Right renal pelvis (tissue), 4 donors: ENCODE data around the gene KRT32. TPM values are rescaled to one million over a fixed set of nuclear protein-coding genes. Genes with fewer than 3 reads are reported as not detected.

Source experiments
- DNase-seq, 4 donors: peaks; one replicate each; pipeline ENCODE4 v3.0.0-alpha.2; 2013; ENCODE audit warnings: low read depth in 4 of 4, low spot score in 3 of 4, missing footprints in 1 of 4
- polyA plus RNA-seq, 4 donors: library from polyadenylated mRNA; unstranded; fragments of 120-200 nt; gene quantifications; one replicate each; pipeline ENCODE4 v1.2.1, GENCODE V29; 2013; ENCODE audit not compliant: insufficient read length in 4 of 4

KRT32 gene
- polyA plus RNA-seq, 4 donors = not detected

DNA sequence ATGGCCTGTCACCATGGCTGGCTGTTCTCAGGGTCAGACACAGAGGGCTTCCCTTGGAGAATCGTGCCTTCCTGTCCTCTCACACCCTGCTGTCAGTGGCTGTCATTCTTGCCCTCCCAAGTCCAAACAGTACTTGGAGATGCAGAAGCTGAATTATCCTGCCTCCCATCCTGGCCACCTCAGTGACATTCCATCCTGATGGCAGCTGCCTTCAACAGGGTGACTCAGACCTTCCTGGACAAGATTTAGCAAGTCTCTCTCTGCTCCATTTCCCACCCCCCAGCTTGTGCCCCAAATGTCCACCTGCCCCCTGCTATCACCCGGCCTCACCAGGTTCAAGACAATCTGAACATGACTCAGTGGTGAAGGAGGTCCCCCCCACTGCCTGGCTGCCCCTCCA lies 27.3 kb upstream of the KRT32 start:
- no peak for DNase-seq

DNA sequence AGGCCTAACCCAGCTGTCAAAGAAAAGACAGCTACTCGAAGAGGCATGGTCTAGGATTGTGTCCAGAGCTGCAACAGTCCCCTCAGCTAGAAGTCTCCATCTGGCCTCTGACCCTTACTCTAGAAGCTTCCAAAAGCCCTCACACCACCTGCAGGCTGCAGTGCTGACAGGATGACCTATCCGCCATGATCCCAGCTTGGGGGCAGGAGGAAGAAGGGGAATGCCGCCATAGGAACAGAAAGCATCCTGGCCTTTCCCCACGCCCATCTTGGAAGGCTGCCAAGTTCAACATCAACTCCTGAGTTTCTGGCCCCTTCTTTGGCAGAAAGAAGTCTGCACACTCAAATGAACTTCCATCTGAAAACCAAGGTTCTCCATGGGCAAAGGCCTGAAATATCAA lies 25.6 kb upstream of the KRT32 start:
- peak in 3 of 4 donors; percentile 36 to 52 (median 43) for DNase-seq

DNA sequence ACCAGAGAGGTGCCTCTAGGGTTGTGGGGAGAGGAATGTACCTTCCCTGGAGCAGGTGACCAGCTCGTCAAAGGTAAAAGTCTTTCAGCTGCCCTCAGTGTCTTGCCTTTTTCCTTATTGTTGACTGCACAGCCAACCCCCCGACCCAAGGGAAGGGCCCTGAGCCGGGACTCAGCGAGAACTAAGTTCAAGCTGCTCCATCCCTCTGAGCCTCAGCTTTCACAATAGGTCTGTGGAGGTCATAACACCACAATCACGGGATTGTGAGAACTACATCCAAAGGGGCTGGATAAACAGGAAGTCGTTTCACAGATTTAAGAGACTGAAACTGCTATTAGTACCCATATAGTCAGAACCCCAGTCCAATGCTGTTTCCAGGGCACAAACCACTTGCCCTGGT lies 25.2 kb upstream of the KRT32 start:
- DNase-seq = no peak

DNA sequence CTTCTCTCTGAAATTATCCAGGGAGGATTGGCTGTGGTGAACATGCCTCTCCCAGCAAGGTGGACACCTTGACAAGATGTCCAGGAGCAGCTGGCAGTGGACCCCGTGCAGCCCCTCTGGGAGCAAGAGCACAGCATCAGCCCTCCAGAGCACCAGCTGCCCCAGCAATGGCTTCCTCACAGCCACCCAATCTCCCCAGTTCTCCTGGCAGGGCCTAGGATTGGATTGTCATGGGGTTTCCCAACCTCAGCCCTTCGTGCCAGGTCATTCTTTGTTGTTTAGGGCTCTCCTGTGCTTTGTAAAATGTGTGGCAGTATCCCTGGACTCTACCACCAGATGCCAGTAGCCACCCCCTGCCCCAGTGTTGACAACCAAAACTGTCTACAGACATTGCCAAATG lies 24.3 kb upstream of the KRT32 start:
- DNase-seq = no peak

GRCh38 chr17:41490000-41490990 lies 23.1 kb upstream of the KRT32 start:
- DNase-seq = no peak

DNA sequence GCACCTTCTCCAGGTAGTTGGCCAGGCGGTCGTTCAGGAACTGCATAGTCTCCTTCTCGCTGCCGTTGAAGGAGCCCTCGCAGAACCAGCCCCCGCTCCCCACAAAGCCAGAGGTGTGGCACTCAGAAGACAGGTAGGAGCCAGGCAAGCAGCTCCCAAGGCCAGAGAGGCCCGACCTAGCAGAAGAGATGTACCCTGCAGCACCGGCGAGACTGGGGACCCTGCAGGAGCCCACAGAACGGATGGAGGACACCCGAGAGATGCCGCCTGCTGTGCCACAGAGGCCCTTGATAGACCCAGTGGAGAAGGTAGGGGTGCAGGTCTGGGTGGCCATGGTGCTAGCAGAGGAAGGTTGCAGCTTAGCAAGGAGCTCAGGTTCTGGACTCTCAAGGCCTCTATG lies 22.3 kb upstream of the KRT32 start, which contains the start of gene KRT36:
Gene KRT36, minus strand, starts transcription at position 380 of the 400 bp plus-strand sequence. Its CDS starts 46 bp downstream, at position 334.
- no peak for DNase-seq

- DNase-seq = no peak
These were observed 19.8 kb upstream of the KRT32 start for GRCh38 chr17:41486809-41487530.

DNA sequence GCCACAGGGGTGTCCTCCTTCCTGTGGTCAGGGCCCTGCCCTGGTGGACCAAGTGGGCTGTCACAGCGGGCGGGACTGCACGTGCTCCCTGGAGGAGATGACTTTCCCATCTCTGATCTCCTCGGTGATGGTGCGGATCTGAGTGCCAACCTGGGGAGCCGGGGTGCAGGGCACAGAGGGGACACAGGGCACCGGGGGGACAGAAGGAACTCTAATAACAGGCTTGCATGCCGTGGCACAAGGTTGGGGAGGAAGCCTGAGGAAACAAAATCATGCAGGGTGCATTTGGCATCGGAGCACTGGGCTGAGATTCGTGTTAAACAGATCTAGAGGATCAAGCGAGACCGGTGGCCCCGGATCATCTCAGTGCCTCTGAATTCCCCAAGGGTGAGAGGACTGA lies 19.1 kb upstream of the KRT32 start:
- no peak for DNase-seq

- no peak for DNase-seq
These were observed 18.0 kb upstream of the KRT32 start for GRCh38 chr17:41484920-41485904.

GRCh38 chr17:41483991-41484826 lies 17.0 kb upstream of the KRT32 start:
- no peak for DNase-seq

GRCh38 chr17:41483531-41483930 lies 16.3 kb upstream of the KRT32 start:
- DNase-seq = no peak

DNA sequence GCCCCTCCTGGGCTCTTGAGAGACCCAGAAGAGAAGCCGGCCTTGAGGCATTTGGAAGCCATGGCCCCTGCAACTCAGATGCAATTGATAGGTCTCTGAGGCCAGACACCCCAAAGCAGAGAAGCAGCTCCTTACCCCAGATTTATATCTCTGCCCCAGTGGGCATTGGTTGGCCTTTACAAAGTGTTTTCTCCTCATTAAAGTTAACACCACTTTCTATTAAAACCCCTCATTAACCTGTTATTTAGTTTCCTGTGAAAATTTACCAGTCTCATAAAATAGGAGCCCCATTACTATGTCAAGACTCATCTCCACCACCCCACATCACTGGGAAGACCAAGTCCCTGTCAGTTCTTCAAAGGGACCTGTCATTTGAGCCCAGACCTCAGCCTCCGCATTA lies 13.8 kb upstream of the KRT32 start, which contains the start of gene KRT35:
Gene KRT35, minus strand, starts transcription at position 116 of the 400 bp plus-strand sequence. Its CDS starts 54 bp downstream, at position 62.
- no peak for DNase-seq

- DNase-seq = no peak
These were observed 13.4 kb upstream of the KRT32 start for GRCh38 chr17:41480581-41480980.

DNA sequence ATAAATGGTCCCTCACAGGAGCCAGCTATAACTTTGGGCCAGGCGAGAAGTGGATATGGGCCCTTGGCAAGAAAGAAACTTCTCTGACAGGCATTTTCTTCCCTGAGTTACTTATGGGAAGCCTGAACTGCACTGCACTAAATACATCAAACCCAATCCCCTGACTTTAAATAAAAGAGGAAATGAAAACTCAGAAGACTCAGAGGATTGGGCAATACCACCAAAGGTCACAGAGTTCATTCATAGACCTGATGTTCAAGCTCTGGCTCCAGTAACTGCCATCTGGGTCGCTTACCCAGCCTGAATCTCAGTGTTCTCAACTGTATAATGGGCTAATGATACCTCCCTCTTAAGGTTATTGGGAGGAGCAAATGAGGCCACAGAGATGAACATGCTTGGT lies 12.9 kb upstream of the KRT32 start:
- DNase-seq = no peak

- DNase-seq = no peak
These were observed 11.1 kb upstream of the KRT32 start for GRCh38 chr17:41478237-41478636.

DNA sequence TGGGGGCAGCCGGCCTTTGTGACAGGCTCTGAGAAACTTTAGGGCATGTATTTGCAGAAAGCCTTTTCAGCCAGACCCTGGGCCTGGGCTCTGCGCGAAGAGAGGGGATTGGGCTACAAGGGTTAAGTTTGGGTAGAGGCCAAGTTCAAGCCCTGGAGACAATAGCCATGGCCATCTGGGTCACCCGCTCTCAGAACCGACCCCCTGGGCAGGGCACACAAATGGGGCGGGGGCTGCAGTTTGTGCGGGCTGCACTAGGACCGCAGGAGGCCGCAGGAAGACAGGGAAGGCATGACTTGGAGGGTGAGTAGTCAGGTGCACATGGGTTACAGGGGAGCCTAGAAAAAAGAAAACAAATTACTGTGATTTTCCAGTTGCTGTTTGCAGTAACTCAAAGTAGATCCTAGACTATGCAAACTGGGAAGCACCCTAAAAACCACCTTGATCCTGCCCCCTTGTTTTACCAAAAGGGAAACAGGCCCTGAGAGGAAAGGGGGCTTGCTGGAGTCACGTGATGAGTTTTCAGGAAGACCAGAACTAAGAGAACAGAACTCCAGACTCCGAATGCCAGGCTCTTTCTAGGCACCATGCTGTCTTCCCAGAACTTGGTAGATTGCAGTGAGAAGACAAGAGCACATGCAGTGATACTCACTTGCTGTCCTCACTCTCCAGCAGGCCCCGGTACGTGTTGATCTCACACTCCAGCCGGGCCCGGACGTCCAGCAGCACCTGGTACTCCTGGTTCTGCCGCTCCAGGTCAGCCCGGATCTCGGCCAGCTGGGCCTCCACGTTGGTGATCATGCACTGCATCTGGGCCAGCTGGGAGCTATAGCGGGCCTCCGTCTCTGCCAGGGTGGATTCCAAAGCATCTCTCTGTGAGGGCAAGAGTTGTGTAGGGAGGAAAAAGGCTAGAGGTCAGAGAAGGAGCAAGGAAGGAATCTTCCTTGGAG lies 10.0 kb upstream of the KRT32 start:
- no peak for DNase-seq

- DNase-seq = no peak
These were observed 8.2 kb upstream of the KRT32 start for GRCh38 chr17:41475421-41475820.

- DNase-seq = no peak
These were observed 7.7 kb upstream of the KRT32 start for GRCh38 chr17:41474863-41475262.
